Epithelial cell of umbilical artery (primary cell): ENCODE data around the gene METTL6. TPM values are rescaled to one million over a fixed set of nuclear protein-coding genes. Genes with fewer than 3 reads are reported as not detected.

Experiments
- total RNA-seq: library from RNA; depleted of rRNA; stranded (reverse); fragments of >200 nt; gene quantifications from 2 replicates; pipeline ENCODE4 v1.2.3, GENCODE V29; 2014

METTL6 gene, protein sequence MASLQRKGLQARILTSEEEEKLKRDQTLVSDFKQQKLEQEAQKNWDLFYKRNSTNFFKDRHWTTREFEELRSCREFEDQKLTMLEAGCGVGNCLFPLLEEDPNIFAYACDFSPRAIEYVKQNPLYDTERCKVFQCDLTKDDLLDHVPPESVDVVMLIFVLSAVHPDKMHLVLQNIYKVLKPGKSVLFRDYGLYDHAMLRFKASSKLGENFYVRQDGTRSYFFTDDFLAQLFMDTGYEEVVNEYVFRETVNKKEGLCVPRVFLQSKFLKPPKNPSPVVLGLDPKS
- total RNA-seq: 23.4 and 31.3 TPM in 2 replicates

DNA sequence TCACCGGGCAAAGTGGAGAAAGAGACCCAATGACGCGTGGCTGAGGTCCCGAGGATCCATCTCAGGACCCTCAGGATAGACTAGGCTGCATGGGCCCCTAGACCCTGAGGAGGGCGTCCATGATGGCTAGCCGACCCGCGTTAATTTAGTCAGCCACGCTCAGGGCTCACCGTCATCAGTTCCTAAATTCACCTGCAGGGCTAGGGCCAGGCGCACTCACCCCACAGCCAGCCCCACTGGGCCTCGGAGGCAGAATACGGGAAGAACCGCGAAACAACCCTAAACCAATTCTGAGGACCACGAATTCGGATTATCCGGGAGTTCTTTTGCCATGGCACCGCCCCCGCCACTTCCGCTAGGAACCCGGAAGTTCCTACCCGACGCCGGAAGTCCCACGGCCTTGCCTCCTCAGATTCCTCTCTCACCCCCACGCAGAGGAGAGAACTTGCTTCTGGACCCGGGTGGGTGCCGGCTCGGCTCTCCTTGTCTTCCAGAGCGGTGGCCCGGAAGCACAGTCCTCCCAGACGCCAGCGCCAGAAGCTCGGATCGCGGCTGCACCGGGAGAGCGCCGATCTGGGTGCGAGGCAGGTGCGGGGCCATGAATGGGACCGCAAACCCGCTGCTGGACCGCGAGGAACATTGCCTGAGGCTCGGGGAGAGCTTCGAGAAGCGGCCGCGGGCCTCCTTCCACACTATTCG, at the start of gene METTL6, which contains the start of gene EAF1:
METTL6 (minus strand) TSS at position 363 of the 699 bp plus-strand sequence. CDS start 1,033 bp downstream, outside the sequence.
EAF1 (plus strand) TSS at position 417 of the 699 bp plus-strand sequence; CDS start at position 599, 182 bp downstream.

Other genes with a start within 250 kb of the METTL6 start
- 24.0 and 26.4 TPM in 2 replicates for gene CAPN7, start 221.3 kb downstream of the METTL6 start, total RNA-seq
- gene SH3BP5, start 95.0 kb downstream of the METTL6 start, total RNA-seq: 60.1 and 89.5 TPM in 2 replicates
- 22.5 and 27.9 TPM in 2 replicates for gene EAF1, start 54 bp upstream of the METTL6 start, total RNA-seq
- gene COLQ, start 94.2 kb upstream of the METTL6 start, total RNA-seq: 0.46 and 0.97 TPM in 2 replicates
- gene HACL1, start 174.0 kb upstream of the METTL6 start, total RNA-seq: 40.4 and 42.2 TPM in 2 replicates
- gene BTD, start 174.2 kb upstream of the METTL6 start, total RNA-seq: 20.8 and 40.9 TPM in 2 replicates